Spleen (tissue), 7 donors: ENCODE measurements around the gene DEAF1.

Experiments
- CTCF ChIP-seq, 11 experiments: fragments of 200-600 bp in 7 of 11; fragments of 450-650 bp in 4 of 11; sonication (generic) in 4 of 11; IDR thresholded peaks in 8 of 11; conservative IDR thresholded peaks in 3 of 11; 1 replicate in 7 of 11; 2 replicates in 4 of 11; pipeline versions ENCODE4 v1.4.0 to v1.8.0; 2016 to 2021; ENCODE audit warnings: antibody characterized with exemption in 11 of 11, inconsistent platforms in 4 of 11, mild to moderate bottlenecking in 1 of 11
- POLR2A ChIP-seq, 3 donors: fragments of 450-650 bp; IDR thresholded peaks; one replicate each; pipeline ENCODE4 v1.5.1; 2017; ENCODE audit warnings: antibody characterized with exemption in 3 of 3, mild to moderate bottlenecking in 1 of 3
- POLR2AphosphoS5 ChIP-seq, 3 donors: sonication (generic); formaldehyde crosslinking; IDR thresholded peaks; one replicate each; pipeline ENCODE4 v1.5.1; 2017; ENCODE audit warnings: antibody characterized with exemption in 3 of 3
- donor health status: DM: no; HTN: no; CAD: no; lungs with moderate emphysema.
- donor health status: DM: no; HTN: no; CAD: no.
- donor health status: DM: no; HTN: no; CAD: no.

GRCh38 chr11:728901-729491 is 34.0 kb upstream of the DEAF1 start:
- TF ChIP-seq CTCF (IDR thresholded peaks at IDR 0.05 in 8 of 11, conservative IDR thresholded peaks at IDR 0.05 in 3 of 11) (no peak), POLR2A (IDR thresholded peaks at IDR 0.05) (no peak), POLR2AphosphoS5 (IDR thresholded peaks at IDR 0.05) (no peak)
